ENCODE results near the gene ARL6IP6. TPM values are rescaled to one million over a fixed set of nuclear protein-coding genes. Genes with fewer than 3 reads are reported as not detected.

ARL6IP6 gene
- total and polyA plus RNA-seq, 2 of the 13 experiments (the other 11 are each of a cell fraction or from before 2014, with no cell fraction given) = 45.0 to 65.9 TPM

DNA sequence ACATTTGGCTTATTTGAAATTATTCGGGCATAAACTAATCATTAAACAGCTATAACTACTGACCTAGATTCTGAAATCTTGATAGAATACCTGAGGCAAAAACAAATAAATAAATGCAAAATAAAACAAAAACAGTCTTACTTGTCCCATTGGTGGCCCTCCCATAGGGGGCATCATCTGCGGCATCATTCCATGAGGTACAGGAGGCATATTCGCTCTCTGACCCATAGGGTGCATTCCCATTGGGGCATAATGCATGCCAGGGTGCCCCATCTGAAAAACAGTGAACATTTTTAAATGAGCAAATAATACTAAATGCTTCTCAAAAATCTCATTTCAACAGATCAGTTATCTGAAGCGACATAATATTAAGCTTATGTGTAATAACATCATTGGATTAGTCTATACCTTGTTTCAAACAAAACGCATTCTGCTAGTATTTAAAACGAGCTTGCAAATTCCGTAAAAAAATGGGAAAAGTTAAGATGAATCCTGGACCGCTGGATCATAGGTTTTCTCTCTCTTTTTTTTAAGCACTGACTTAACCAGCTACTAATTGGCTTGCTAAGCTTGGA lies 2.5 kb upstream of the ARL6IP6 start (continued):
- TF ChIP-seq HNF1A (IDR thresholded peaks at IDR 0.05; ENCODE audit: low read depth) (no peak), HNF1A (CRISPR knock-in tag; IDR thresholded peaks at IDR 0.05; ENCODE audit: borderline replicate concordance) (no peak), ZNF17 (CRISPR knock-in tag; IDR thresholded peaks at IDR 0.05) (no peak), ZBTB4 (CRISPR knock-in tag; IDR thresholded peaks at IDR 0.05; ENCODE audit: borderline replicate concordance) (no peak), KLF15 (CRISPR knock-in tag; IDR thresholded peaks at IDR 0.05; ENCODE audit: borderline replicate concordance) (no peak), TRAFD1 (CRISPR knock-in tag; IDR thresholded peaks at IDR 0.05; ENCODE audit: borderline replicate concordance) (no peak), ARID3A (IDR thresholded peaks at IDR 0.05; ENCODE audit: low read depth, low read length) (0 out of 2 replicates have a peak, but pooled peaks have one; percentile 18), SSRP1 (CRISPR knock-in tag; IDR thresholded peaks at IDR 0.05) (0 out of 2 replicates have a peak, but pooled peaks have one; percentile 83), KDM1A (CRISPR knock-in tag; IDR thresholded peaks at IDR 0.05) (peak; percentile 53; the same call in 1 of the 2 replicates)
- TF ChIP-seq, protein P1, sequence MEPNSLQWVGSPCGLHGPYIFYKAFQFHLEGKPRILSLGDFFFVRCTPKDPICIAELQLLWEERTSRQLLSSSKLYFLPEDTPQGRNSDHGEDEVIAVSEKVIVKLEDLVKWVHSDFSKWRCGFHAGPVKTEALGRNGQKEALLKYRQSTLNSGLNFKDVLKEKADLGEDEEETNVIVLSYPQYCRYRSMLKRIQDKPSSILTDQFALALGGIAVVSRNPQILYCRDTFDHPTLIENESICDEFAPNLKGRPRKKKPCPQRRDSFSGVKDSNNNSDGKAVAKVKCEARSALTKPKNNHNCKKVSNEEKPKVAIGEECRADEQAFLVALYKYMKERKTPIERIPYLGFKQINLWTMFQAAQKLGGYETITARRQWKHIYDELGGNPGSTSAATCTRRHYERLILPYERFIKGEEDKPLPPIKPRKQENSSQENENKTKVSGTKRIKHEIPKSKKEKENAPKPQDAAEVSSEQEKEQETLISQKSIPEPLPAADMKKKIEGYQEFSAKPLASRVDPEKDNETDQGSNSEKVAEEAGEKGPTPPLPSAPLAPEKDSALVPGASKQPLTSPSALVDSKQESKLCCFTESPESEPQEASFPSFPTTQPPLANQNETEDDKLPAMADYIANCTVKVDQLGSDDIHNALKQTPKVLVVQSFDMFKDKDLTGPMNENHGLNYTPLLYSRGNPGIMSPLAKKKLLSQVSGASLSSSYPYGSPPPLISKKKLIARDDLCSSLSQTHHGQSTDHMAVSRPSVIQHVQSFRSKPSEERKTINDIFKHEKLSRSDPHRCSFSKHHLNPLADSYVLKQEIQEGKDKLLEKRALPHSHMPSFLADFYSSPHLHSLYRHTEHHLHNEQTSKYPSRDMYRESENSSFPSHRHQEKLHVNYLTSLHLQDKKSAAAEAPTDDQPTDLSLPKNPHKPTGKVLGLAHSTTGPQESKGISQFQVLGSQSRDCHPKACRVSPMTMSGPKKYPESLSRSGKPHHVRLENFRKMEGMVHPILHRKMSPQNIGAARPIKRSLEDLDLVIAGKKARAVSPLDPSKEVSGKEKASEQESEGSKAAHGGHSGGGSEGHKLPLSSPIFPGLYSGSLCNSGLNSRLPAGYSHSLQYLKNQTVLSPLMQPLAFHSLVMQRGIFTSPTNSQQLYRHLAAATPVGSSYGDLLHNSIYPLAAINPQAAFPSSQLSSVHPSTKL (CRISPR knock-in tag; IDR thresholded peaks at IDR 0.05) = no peak
